K562 (cell line): ENCODE data around the gene TRMT1L. TPM values are rescaled to one million over a fixed set of nuclear protein-coding genes. Genes with fewer than 3 reads are reported as not detected.

Source experiments
- CEBPG ChIP-seq, 3 experiments: fragments of 200-800 bp in 1 of 3; sonication (Bioruptor generic) in 1 of 3; sonication (generic) in 1 of 3; formaldehyde crosslinking in 1 of 3; IDR thresholded peaks in 2 of 3; conservative IDR thresholded peaks in 1 of 3; 2 replicates each; pipeline versions ENCODE4 v1.6.1 to v1.8.0; 2016 to 2022; ENCODE audit warnings: missing compliant biosample characterization in 2 of 3, missing genetic modification characterization in 2 of 3, mild to moderate bottlenecking in 1 of 3, missing genetic modification reagents in 1 of 3
- KDM1A ChIP-seq, 2 experiments: fragments of 450-650 bp; IDR thresholded peaks; 2 replicates each; pipeline ENCODE4 v1.6.1; 2016; ENCODE audit warnings: mild to moderate bottlenecking in 2 of 2
- MEF2A ChIP-seq: IDR thresholded peaks from 2 replicates; pipeline ENCODE4 v1.6.1; 2011; ENCODE audit warnings: low read depth, mild to moderate bottlenecking, low read length, moderate library complexity; ENCODE audit not compliant: control insufficient read depth
- NFIX ChIP-seq: fragments of 250-450 bp; sonication (Bioruptor Pico); IDR thresholded peaks from 2 replicates; pipeline ENCODE4 v1.4.0; 2020; ENCODE audit warnings: low read depth, mild to moderate bottlenecking, moderate library complexity
- PHF20 ChIP-seq: fragments of 450-650 bp; IDR thresholded peaks from 2 replicates; pipeline ENCODE4 v1.6.1; 2018; ENCODE audit not compliant: partially characterized antibody
- ZNF589 ChIP-seq: fragments of 200-800 bp; sonication (Bioruptor generic); IDR thresholded peaks from 2 replicates; pipeline ENCODE4 v1.6.1; 2016; ENCODE audit warnings: low read depth, missing genetic modification characterization, missing compliant biosample characterization
- ZNF778 ChIP-seq: fragments of 450-650 bp; formaldehyde crosslinking; IDR thresholded peaks from 2 replicates; pipeline ENCODE4 v1.4.0; 2020; ENCODE audit warnings: mild to moderate bottlenecking, moderate library complexity
- polyA plus RNA-seq, 8 experiments: library from polyadenylated mRNA; depleted of rRNA in 4 of 8; stranded (reverse) in 5 of 8; unstranded in 3 of 8; fragments of >200 nt; fragmentation: Nextera tagmentation in 2 of 8; fragmentation: Illumina TruSeq in 1 of 8; extraction: Ambion mirVana in 2 of 8; extraction: Trizol in 1 of 8; gene quantifications; 2 replicates each; pipeline versions ENCODE4 v1.2.1 to v1.2.3, GENCODE V29; 2011 to 2014; ENCODE audit warnings: inconsistent platforms in 1 of 8, missing spikeins in 1 of 8
- total RNA-seq, 7 experiments: library from RNA; depleted of rRNA in 6 of 7; stranded (reverse); fragments of >200 nt in 6 of 7; fragmentation: Illumina TruSeq in 2 of 7; extraction: Trizol in 2 of 7; gene quantifications; 2 replicates each; pipeline versions ENCODE4 v1.2.1 to v1.2.3, GENCODE V29; 2011 to 2021; ENCODE audit warnings: low replicate concordance in 1 of 7
- TF ChIP-seq, protein P1 (sequence below): fragments of 450-650 bp; formaldehyde crosslinking; IDR thresholded peaks from 2 replicates; pipeline ENCODE4 v1.4.0; 2020; ENCODE audit warnings: mild to moderate bottlenecking, moderate library complexity
- TF ChIP-seq, protein P2 (sequence below): sonication (generic); formaldehyde crosslinking; IDR thresholded peaks from 2 replicates; pipeline ENCODE4 v1.8.0; 2023; ENCODE audit warnings: mild to moderate bottlenecking, missing genetic modification reagents
- TF ChIP-seq, protein P3 (sequence below): fragments of 250-450 bp; sonication (Bioruptor Pico); IDR thresholded peaks from 2 replicates; pipeline ENCODE4 v1.5.1; 2021; ENCODE audit warnings: mild to moderate bottlenecking
- TF ChIP-seq, protein P4 (sequence below): IDR thresholded peaks from 2 replicates; pipeline ENCODE4 v1.6.1; 2012; ENCODE audit warnings: low read depth, low read length, improper control_type of control experiment, borderline replicate concordance
- TF ChIP-seq, protein P5 (sequence below): fragments of 250-450 bp; sonication (Bioruptor Pico); IDR thresholded peaks from 2 replicates; pipeline ENCODE4 v1.8.0; 2022; ENCODE audit warnings: moderate library complexity, mild to moderate bottlenecking, inconsistent platforms
- TF ChIP-seq, protein P6 (sequence below): fragments of 450-650 bp; IDR thresholded peaks from 2 replicates; pipeline ENCODE4 v1.6.1; 2017; ENCODE audit warnings: antibody characterized with exemption, mild to moderate bottlenecking

TRMT1L gene
- total and polyA plus RNA-seq, 9 of the 15 experiments (the other 6 are each of a cell fraction or from before 2014, with no cell fraction given): 6.4 to 88.9 (median 32.9) TPM

DNA sequence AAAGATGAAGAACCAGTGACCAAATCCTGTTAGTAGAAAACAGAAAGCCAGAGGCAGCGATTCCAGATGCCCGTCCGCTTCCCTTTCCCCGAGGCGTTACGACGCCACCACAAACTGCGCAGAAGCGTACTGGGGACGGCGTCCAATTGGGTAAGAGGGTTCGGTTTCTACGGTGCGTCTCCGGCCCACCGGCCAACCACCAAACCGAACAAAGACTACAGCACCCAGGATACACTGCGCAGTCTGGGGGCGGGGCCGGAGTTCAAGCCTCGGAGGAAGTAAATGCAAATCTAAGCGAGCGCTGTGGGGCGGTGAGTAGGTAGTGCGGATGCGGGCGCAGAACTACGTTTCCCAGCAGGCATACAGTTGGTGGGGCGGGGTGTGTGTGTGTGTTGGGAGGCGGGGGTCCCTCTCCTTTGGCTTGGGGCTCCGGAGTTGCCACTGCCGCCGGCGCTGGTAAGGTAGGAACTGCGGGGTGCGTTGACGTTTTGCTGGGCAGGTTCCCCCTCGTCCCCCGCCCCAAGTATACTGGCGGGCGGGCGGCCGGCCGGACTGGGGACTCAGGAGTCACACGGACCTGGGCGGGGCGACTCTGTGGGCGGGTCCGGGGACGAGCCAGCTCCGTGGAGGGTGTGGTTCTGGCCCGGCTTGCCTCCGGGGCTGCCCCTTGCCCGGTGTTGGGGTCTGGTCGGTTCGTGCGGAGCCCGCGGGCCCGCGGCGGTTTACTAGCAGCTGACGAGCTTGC is at the start of gene TRMT1L, which contains the start of gene SWT1 (continued):
- TF ChIP-seq, protein P1, sequence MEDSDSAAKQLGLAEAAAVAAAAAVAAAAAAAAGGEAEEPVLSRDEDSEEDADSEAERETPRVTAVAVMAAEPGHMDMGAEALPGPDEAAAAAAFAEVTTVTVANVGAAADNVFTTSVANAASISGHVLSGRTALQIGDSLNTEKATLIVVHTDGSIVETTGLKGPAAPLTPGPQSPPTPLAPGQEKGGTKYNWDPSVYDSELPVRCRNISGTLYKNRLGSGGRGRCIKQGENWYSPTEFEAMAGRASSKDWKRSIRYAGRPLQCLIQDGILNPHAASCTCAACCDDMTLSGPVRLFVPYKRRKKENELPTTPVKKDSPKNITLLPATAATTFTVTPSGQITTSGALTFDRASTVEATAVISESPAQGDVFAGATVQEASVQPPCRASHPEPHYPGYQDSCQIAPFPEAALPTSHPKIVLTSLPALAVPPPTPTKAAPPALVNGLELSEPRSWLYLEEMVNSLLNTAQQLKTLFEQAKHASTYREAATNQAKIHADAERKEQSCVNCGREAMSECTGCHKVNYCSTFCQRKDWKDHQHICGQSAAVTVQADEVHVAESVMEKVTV (CRISPR knock-in tag): no peak
- TF ChIP-seq CEBPG (CRISPR knock-in tag; IDR thresholded peaks at IDR 0.05): peak; percentile 77
- peak in 1 of 2 experiments; percentile 61; a peak in 2 of 4 replicates for TF ChIP-seq CEBPG (tag; conservative IDR thresholded peaks at IDR 0.05 in 1 of 2, IDR thresholded peaks at IDR 0.05 in 1 of 2)
- TF ChIP-seq, protein P2, sequence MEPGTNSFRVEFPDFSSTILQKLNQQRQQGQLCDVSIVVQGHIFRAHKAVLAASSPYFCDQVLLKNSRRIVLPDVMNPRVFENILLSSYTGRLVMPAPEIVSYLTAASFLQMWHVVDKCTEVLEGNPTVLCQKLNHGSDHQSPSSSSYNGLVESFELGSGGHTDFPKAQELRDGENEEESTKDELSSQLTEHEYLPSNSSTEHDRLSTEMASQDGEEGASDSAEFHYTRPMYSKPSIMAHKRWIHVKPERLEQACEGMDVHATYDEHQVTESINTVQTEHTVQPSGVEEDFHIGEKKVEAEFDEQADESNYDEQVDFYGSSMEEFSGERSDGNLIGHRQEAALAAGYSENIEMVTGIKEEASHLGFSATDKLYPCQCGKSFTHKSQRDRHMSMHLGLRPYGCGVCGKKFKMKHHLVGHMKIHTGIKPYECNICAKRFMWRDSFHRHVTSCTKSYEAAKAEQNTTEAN (CRISPR knock-in tag): no peak
- TF ChIP-seq, protein P3, sequence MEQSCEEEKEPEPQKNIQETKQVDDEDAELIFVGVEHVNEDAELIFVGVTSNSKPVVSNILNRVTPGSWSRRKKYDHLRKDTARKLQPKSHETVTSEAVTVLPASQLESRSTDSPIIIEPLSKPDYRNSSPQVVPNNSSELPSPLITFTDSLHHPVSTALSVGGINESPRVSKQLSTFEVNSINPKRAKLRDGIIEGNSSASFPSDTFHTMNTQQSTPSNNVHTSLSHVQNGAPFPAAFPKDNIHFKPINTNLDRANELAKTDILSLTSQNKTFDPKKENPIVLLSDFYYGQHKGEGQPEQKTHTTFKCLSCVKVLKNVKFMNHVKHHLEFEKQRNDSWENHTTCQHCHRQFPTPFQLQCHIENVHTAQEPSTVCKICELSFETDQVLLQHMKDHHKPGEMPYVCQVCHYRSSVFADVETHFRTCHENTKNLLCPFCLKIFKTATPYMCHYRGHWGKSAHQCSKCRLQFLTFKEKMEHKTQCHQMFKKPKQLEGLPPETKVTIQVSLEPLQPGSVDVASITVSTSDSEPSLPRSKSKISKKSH (CRISPR knock-in tag): no peak
- no peak for TF ChIP-seq MEF2A
- TF ChIP-seq, protein P4, sequence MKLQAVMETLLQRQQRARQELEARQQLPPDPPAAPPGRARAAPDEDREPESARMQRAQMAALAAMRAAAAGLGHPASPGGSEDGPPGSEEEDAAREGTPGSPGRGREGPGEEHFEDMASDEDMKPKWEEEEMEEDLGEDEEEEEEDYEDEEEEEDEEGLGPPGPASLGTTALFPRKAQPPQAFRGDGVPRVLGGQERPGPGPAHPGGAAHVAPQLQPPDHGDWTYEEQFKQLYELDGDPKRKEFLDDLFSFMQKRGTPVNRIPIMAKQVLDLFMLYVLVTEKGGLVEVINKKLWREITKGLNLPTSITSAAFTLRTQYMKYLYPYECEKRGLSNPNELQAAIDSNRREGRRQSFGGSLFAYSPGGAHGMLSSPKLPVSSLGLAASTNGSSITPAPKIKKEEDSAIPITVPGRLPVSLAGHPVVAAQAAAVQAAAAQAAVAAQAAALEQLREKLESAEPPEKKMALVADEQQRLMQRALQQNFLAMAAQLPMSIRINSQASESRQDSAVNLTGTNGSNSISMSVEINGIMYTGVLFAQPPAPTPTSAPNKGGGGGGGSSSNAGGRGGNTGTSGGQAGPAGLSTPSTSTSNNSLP: no peak
- no peak for TF ChIP-seq KDM1A (IDR thresholded peaks at IDR 0.05)
- no peak for TF ChIP-seq ZNF589 (CRISPR knock-in tag)
- TF ChIP-seq PHF20: no peak
- TF ChIP-seq NFIX: no peak
- TF ChIP-seq, protein P5, sequence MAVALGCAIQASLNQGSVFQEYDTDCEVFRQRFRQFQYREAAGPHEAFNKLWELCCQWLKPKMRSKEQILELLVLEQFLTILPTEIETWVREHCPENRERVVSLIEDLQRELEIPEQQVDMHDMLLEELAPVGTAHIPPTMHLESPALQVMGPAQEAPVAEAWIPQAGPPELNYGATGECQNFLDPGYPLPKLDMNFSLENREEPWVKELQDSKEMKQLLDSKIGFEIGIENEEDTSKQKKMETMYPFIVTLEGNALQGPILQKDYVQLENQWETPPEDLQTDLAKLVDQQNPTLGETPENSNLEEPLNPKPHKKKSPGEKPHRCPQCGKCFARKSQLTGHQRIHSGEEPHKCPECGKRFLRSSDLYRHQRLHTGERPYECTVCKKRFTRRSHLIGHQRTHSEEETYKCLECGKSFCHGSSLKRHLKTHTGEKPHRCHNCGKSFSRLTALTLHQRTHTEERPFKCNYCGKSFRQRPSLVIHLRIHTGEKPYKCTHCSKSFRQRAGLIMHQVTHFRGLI (CRISPR knock-in tag): no peak
- TF ChIP-seq, protein P6, sequence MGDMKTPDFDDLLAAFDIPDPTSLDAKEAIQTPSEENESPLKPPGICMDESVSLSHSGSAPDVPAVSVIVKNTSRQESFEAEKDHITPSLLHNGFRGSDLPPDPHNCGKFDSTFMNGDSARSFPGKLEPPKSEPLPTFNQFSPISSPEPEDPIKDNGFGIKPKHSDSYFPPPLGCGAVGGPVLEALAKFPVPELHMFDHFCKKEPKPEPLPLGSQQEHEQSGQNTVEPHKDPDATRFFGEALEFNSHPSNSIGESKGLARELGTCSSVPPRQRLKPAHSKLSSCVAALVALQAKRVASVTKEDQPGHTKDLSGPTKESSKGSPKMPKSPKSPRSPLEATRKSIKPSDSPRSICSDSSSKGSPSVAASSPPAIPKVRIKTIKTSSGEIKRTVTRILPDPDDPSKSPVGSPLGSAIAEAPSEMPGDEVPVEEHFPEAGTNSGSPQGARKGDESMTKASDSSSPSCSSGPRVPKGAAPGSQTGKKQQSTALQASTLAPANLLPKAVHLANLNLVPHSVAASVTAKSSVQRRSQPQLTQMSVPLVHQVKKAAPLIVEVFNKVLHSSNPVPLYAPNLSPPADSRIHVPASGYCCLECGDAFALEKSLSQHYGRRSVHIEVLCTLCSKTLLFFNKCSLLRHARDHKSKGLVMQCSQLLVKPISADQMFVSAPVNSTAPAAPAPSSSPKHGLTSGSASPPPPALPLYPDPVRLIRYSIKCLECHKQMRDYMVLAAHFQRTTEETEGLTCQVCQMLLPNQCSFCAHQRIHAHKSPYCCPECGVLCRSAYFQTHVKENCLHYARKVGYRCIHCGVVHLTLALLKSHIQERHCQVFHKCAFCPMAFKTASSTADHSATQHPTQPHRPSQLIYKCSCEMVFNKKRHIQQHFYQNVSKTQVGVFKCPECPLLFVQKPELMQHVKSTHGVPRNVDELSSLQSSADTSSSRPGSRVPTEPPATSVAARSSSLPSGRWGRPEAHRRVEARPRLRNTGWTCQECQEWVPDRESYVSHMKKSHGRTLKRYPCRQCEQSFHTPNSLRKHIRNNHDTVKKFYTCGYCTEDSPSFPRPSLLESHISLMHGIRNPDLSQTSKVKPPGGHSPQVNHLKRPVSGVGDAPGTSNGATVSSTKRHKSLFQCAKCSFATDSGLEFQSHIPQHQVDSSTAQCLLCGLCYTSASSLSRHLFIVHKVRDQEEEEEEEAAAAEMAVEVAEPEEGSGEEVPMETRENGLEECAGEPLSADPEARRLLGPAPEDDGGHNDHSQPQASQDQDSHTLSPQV: no peak
- no peak for TF ChIP-seq ZNF778 (CRISPR knock-in tag)
